ENCODE data around the gene NRCAM.
A peak's percentile ranks its signal among the peaks of the same experiment; 100 is the strongest.

The NRCAM gene

GRCh38 chr7:108463613-108464012 is 7.4 kb upstream of the NRCAM start:
- CTCF ChIA-PET = no interaction called here

GRCh38 chr7:108461840-108462239 is 5.6 kb upstream of the NRCAM start:
- ChIA-PET CTCF (interaction anchor here (1.2 kb wide), 1 partner anchor 36 kb away, joined by 3 read pairs; no protein-coding TSS in a partner anchor), POLR2A (no interaction called here)
- TF ChIP-seq FOXK2 (IDR thresholded peaks at IDR 0.05) (no peak), ZNF384 (IDR thresholded peaks at IDR 0.05) (no peak), SUZ12 (IDR thresholded peaks at IDR 0.05) (no peak), FOXA1 (IDR thresholded peaks at IDR 0.05) (no peak), CTBP1 (IDR thresholded peaks at IDR 0.05; ENCODE audit: borderline replicate concordance) (no peak), ELF4 (IDR thresholded peaks at IDR 0.05) (no peak), LEF1 (IDR thresholded peaks at IDR 0.05; ENCODE audit: borderline replicate concordance) (no peak), L3MBTL2 (conservative IDR thresholded peaks at IDR 0.05) (no peak), FOXM1 (IDR thresholded peaks at IDR 0.05; ENCODE audit: borderline replicate concordance) (no peak), SP1 (IDR thresholded peaks at IDR 0.05) (no peak), BHLHE40 (IDR thresholded peaks at IDR 0.05; ENCODE audit: borderline replicate concordance) (no peak)
- no peak for DNase-seq (ENCODE audit: extremely low spot score)

More at GRCh38 chr7:108463613-108464012, 7.4 kb upstream of the NRCAM start:
- POLR2A ChIA-PET = no interaction called here
- DNase-seq (ENCODE audit: extremely low spot score) = no peak
- no peak for TF ChIP-seq FOXA1 (IDR thresholded peaks at IDR 0.05)
- no peak for TF ChIP-seq ARNT (IDR thresholded peaks at IDR 0.05)
- no peak for TF ChIP-seq SUZ12 (IDR thresholded peaks at IDR 0.05)
- no peak for TF ChIP-seq FOXM1 (IDR thresholded peaks at IDR 0.05; ENCODE audit: borderline replicate concordance)
- no peak for TF ChIP-seq ZNF384 (IDR thresholded peaks at IDR 0.05)
- TF ChIP-seq NFRKB (IDR thresholded peaks at IDR 0.05) = no peak
- TF ChIP-seq TARDBP (IDR thresholded peaks at IDR 0.05) = no peak
- TF ChIP-seq SP1 (IDR thresholded peaks at IDR 0.05) = no peak
- no peak for TF ChIP-seq ELF4 (IDR thresholded peaks at IDR 0.05)
- no peak for TF ChIP-seq PKNOX1 (IDR thresholded peaks at IDR 0.05)

GRCh38 chr7:108460964-108461363 is 4.7 kb upstream of the NRCAM start:
- TF ChIP-seq L3MBTL2 (conservative IDR thresholded peaks at IDR 0.05) (no peak), ARNT (IDR thresholded peaks at IDR 0.05) (no peak), FOXA1 (IDR thresholded peaks at IDR 0.05) (no peak)
- DNase-seq (ENCODE audit: extremely low spot score) = no peak
- POLR2A ChIA-PET = no interaction called here
- CTCF ChIA-PET = interaction anchor here (1.2 to 2.1 kb wide), 2 partner anchors 7 to 37 kb away, joined by 3 to 7 read pairs; no protein-coding TSS in a partner anchor

DNA sequence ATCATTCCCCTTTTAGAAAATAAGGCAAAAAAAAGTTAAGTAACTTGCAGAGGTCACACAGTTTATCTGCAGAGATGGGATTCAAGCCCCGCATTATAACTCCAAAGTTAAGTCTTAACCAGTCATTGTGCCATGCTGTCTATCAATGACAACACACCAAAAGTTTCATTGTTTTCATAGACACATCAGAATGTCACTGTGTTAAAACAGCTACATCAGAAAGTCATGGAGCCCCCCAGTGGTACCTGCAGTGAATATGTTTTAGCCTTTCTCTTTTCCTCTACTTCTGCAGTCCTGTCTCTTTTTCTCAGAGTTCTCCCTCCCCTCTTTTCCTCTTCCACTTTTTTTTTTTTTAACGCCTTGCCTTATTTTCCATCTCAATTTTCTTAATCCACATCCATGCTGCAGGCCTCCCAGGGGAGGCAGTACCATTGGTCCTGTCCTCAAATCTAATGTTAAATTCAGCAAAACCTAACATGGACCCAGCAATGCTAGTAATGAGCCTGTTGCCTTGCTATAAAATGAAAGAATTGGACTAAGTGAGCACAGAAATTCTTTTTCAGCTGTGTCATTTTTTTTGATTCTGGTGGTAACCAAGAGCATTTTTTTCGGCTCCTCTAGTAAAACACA is 3.8 kb upstream of the NRCAM start:
- ChIA-PET CTCF (interaction anchor here (0.7 to 2.1 kb wide), 5 partner anchors 8 to 363 kb away, joined by 3 to 15 read pairs (median 5); no protein-coding TSS in a partner anchor), POLR2A (no interaction called here)
- TF ChIP-seq FOXA1 (IDR thresholded peaks at IDR 0.05) (no peak), LEF1 (IDR thresholded peaks at IDR 0.05; ENCODE audit: borderline replicate concordance) (no peak), SUZ12 (IDR thresholded peaks at IDR 0.05) (no peak), FOXM1 (IDR thresholded peaks at IDR 0.05; ENCODE audit: borderline replicate concordance) (no peak), HDGF (IDR thresholded peaks at IDR 0.05; ENCODE audit: borderline replicate concordance) (no peak), NFRKB (IDR thresholded peaks at IDR 0.05) (no peak)
- peak; percentile 40 for DNase-seq (ENCODE audit: extremely low spot score)

- TF ChIP-seq BHLHE40 (IDR thresholded peaks at IDR 0.05; ENCODE audit: borderline replicate concordance) (no peak), SP1 (IDR thresholded peaks at IDR 0.05) (no peak)
- no peak for DNase-seq (ENCODE audit: extremely low spot score)
- ChIA-PET CTCF (no interaction called here), POLR2A (no interaction called here)
Measured at GRCh38 chr7:108457871-108458270, 1.6 kb upstream of the NRCAM start.

DNA sequence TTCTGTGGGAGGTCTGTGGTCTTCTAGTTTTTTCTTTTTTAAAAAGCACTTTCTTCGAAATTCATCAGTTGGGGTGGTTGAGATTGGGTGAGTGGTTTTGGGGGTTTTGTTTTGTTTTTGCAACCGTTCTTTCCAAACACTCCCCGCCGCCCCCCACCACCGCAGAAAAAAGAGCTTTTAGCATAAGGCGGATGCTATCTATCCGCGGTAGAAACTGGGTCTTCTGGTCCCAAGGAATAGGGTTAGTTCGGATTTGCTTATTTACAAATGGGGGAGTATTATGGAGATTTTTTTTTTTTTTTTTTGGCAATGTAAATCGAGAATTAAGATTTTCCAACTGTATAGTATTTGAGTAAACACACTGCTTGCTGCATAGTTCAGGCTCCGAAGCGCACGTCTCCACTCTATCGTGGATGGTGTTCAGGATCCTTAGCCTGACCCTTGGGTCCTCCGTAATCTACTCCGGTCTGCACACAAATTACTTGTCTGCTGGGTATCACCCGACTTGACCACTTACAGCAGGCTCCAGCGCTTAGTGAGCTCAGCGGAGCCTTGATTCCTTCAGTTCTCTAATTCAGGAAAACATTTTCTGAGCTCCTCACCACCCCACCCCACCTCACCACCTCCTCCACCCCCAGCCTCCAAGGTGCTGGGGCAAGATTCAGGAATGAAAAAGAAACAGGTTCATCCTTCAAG is 757 bp upstream of the NRCAM start:
- POLR2A ChIA-PET = interaction anchor here (1.0 kb wide), 1 partner anchor 12 kb away, joined by 3 read pairs; no protein-coding TSS in a partner anchor
- TF ChIP-seq PKNOX1 (IDR thresholded peaks at IDR 0.05) (no peak), FOXM1 (IDR thresholded peaks at IDR 0.05; ENCODE audit: borderline replicate concordance) (no peak), FOXA1 (IDR thresholded peaks at IDR 0.05) (no peak), SUZ12 (IDR thresholded peaks at IDR 0.05) (no peak), L3MBTL2 (conservative IDR thresholded peaks at IDR 0.05) (no peak), HDGF (IDR thresholded peaks at IDR 0.05; ENCODE audit: borderline replicate concordance) (no peak), ARNT (IDR thresholded peaks at IDR 0.05) (no peak), FOXK2 (IDR thresholded peaks at IDR 0.05) (no peak)
- DNase-seq (ENCODE audit: extremely low spot score) = no peak
- CTCF ChIA-PET = no interaction called here

DNA sequence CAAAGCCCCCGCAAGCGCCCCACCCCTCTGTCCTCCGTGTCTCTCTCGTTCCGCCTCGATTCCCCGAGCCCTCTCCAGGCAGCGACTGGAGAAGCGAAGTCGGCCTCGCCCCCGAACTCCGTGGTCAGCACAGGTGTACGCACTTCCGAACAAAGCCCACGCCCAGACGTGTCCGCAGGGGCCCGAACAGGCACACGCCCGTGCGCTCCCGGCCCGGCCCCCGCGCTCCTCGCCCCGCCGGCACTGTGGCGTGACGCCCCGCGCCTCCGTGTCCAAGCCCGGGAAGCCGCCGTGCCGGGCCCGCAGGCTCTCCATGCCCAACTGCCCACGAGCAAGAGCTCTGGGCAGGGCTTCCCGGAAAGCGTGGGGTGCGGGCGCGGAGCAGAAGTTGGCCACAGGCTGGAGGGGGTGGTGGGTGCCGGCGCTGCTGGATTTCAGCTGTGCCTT is 662 bp downstream of the NRCAM start:
- ChIA-PET CTCF (interaction anchor here (0.6 kb wide), 1 partner anchor 41 kb away, joined by 3 read pairs; no protein-coding TSS in a partner anchor), POLR2A (interaction anchor here (1.0 kb wide), 1 partner anchor 70 kb away, joined by 3 read pairs; the partner anchor contains the start of gene PNPLA8)
- peak; percentile 23 for DNase-seq (ENCODE audit: extremely low spot score)

More for the DNA sequence above, 662 bp downstream of the NRCAM start:
- TF ChIP-seq FOXA1 (IDR thresholded peaks at IDR 0.05) (no peak), LEF1 (IDR thresholded peaks at IDR 0.05; ENCODE audit: borderline replicate concordance) (no peak), PKNOX1 (IDR thresholded peaks at IDR 0.05) (no peak), TARDBP (IDR thresholded peaks at IDR 0.05) (no peak), SUZ12 (IDR thresholded peaks at IDR 0.05) (no peak), FOXM1 (IDR thresholded peaks at IDR 0.05; ENCODE audit: borderline replicate concordance) (no peak), L3MBTL2 (conservative IDR thresholded peaks at IDR 0.05) (no peak), NFRKB (IDR thresholded peaks at IDR 0.05) (no peak), BHLHE40 (IDR thresholded peaks at IDR 0.05; ENCODE audit: borderline replicate concordance) (no peak)
